ENCODE results near the gene ZC3H12A.

The ZC3H12A gene

GRCh38 chr1:37479255-37480124, 5.1 kb downstream of the ZC3H12A start:
- DNase-seq: peak; percentile 58

- DNase-seq: no peak
These were observed 5.7 kb downstream of the ZC3H12A start for GRCh38 chr1:37480125-37480466.

GRCh38 chr1:37480581-37481288, 6.4 kb downstream of the ZC3H12A start:
- DNase-seq: no peak

- DNase-seq: no peak
These were observed 7.1 kb downstream of the ZC3H12A start for GRCh38 chr1:37481289-37482003.

GRCh38 chr1:37482004-37482785, 7.8 kb downstream of the ZC3H12A start:
- no peak for DNase-seq

- DNase-seq: no peak
These were observed 8.7 kb downstream of the ZC3H12A start for GRCh38 chr1:37482796-37483744.

- no peak for DNase-seq
These were observed 9.4 kb downstream of the ZC3H12A start for GRCh38 chr1:37483785-37484184.

- no peak for DNase-seq
These were observed 10.1 kb downstream of the ZC3H12A start for GRCh38 chr1:37484325-37485051.

- DNase-seq: peak; percentile 53
These were observed 11.7 kb downstream of the ZC3H12A start for GRCh38 chr1:37485902-37486679.

GRCh38 chr1:37486680-37487618, 12.6 kb downstream of the ZC3H12A start:
- DNase-seq: peak; percentile 53

- DNase-seq: no peak
These were observed 13.2 kb downstream of the ZC3H12A start for GRCh38 chr1:37487619-37487984.

- no peak for DNase-seq
These were observed 19.1 kb downstream of the ZC3H12A start for GRCh38 chr1:37493336-37494098.

- no peak for DNase-seq
These were observed 21.5 kb downstream of the ZC3H12A start for GRCh38 chr1:37495875-37496274.

GRCh38 chr1:37497832-37498231, 23.5 kb downstream of the ZC3H12A start:
- DNase-seq: peak; percentile 91

- DNase-seq: no peak
These were observed 24.7 kb downstream of the ZC3H12A start for GRCh38 chr1:37498872-37499617.

GRCh38 chr1:37501661-37502060, 27.3 kb downstream of the ZC3H12A start:
- no peak for DNase-seq

GRCh38 chr1:37502104-37502503, 27.7 kb downstream of the ZC3H12A start:
- DNase-seq: no peak

Data from NCI-H2171 treated with DMSO at 0.1 percent for 48 hours (cell line).